Stimulated activated CD8-positive, alpha-beta memory T cell treated with anti-CD3 and anti-CD28 coated beads, Interleukin-7, amount 100 ng/mL, for 24 hours (primary cell): ENCODE data around the gene MYH6.
A peak's percentile ranks its signal among the peaks of the same experiment; 100 is the strongest.
"Not testable (repeated sequence)": the region's sequence is repeated elsewhere in the genome, so short reads cannot be mapped to it uniquely, and the experiment has no call there.

ENCODE experiments used
- DNase-seq: peaks from one replicate; pipeline ENCODE4 v3.0.0-alpha.2; 2020; ENCODE audit warnings: low read depth

MYH6 gene

DNA sequence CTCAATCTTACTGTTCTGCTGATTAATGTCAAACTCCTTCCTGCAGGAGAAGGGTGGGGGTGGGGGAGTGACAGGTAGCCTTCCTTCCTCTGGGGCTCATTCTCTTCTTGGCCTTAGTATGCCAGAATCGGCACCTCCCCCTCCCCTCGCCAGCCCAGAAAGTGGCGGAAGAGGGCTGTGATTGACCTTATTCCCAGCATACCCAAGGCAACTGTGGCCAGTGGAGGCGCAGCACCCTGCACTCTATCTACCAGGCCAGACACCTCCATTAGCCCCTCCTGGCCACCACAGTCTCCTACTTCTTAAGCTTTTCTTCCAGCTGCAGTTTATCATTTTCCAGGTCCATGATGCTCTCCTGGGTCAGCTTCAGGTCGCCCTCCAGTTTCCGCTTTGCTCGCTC is 15.5 kb downstream of the MYH6 start:
- DNase-seq: no peak

DNA sequence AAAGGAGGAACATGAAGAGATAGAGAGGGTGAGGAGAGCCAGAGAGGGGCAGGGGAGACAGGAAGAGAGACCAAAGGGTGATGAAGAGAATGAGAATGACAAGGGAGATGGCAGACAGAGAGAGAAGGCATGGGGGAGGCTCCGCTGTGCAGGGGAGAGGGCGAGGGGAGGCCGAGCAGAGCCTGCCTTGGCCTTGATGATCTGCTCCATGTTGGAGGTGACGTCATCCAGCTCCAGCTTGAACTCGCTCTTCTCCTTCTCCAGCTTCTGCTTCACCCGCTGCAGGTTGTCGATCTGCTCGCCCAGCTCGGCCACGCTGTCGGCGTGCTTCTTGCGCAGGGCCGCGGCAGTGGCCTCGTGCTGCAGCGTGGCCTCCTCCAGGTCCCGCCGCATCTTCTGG is 18.2 kb downstream of the MYH6 start:
- not testable (repeated sequence) for DNase-seq

DNA sequence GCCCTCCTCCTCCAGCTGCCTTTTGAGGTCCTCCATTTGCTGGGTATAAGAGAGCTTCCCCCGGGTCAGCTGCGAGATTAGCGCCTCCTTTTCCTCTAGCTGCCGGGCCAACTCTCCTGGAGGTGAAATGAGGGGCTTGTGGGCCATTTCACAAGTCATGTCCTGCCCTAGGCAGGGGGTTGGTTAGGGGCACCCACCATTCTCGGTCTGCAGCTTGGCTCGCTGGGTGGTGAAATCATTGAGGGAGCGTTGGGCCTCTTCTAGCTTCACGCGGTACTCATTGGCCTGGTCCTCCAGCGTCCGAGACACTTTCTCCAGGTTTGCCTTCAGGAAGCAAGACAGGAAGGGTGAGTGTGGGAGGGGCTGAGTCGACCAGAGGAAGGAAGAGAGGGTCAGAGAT is 18.7 kb downstream of the MYH6 start:
- DNase-seq: no peak

DNA sequence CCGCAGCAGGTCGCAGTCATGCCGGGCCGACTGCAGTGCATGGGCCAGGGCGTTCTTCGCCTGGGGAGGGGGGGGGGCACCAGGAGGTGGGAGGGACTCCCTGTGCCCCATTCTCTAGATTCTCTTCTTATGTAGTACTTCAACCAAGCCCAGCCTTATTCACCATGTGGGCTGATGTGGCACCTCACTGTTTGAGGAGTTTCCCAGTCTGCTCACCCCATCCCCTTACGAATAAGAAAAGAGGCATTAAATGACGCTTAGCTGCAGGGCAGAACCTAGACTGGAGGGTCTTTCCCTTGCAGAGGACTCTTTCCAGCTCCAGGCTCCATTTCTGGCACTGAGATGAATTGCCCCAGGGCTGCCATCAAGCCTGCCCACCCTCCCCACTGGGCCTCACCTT is 19.1 kb downstream of the MYH6 start:
- DNase-seq: no peak

DNA sequence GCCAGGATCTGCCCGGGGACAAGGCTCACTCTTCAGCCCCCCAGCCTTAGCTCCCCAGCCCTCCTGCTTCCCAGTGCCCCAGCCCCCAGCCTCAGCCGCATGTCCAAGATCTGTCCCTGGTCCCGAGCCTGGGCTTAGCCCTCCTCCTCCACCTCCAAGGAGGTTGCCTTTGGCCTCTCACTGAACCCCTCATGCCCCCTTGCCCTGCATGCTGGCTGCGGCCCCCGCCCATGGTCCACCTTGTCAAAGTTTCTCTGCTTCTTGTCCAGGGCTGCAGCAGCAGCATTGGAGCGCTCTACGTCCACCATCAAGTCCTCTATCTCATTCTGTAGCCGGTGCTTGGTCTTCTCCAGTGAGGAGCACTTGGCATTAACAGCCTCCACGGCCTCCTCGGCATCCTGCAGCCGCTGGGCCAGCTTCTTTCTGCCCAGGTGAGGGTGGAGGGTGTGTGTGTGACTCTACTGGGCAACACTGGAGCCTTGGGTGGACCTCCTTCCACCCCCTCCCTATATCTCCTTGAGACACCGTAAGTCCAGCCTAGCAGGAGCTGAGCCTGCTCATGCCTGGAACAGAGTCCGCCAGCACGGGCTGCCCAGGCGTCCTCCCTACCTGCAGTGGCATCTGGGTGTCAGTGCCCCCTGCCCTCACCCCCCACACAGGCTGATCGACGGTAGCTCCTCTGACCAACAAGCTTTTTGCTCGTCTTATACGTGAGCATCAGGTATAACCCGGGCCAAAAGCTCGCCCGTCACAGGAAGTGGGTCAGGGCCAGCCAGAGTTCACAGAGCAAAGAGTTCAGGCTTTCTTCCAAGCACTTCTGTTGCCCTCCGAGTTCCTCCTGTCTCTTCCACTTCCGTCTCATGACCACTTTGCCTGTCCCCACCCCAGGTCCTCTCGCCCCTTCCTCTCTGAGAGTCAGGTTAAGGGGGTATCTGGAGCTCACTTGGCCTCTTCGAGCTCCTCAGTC is 19.9 kb downstream of the MYH6 start:
- no peak for DNase-seq

DNA sequence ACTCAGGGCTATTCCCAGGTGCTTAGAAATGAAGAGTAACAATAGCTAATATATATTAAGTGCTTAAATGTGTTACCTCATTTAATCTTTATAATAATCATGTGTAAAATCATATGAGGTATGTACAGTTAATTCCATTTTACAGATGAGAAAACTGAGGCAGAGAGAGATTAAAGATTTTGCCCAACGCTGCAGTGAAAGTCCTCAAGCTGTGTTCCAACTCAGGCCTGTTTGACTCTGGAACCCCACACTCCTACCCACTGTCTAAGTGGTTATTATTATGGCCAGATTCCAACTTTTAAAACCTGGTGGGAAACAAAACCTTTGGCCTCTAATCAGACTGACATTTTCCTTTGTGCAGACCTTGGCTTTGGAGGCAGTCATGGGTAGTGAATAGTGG is 21.1 kb downstream of the MYH6 start:
- DNase-seq: no peak

DNA sequence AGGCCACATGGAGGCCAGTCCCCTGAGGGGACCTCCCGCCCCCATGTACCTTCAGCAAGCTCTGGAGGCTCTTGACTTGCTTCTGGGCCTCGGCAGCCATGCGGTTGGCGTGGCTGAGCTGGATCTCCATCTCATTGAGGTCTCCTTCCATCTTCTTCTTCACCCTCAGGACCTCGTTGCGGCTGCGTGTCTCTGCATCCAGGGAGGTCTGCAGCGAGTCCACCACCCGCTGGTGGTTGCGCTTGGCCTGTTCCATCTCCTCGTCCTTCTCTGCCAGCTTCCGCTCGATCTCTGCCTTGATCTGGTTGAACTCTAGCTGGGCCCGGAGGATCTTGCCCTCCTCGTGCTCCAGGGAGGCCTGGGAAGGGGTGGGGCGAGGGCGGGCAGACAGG is 21.8 kb downstream of the MYH6 start:
- not testable (repeated sequence) for DNase-seq

DNA sequence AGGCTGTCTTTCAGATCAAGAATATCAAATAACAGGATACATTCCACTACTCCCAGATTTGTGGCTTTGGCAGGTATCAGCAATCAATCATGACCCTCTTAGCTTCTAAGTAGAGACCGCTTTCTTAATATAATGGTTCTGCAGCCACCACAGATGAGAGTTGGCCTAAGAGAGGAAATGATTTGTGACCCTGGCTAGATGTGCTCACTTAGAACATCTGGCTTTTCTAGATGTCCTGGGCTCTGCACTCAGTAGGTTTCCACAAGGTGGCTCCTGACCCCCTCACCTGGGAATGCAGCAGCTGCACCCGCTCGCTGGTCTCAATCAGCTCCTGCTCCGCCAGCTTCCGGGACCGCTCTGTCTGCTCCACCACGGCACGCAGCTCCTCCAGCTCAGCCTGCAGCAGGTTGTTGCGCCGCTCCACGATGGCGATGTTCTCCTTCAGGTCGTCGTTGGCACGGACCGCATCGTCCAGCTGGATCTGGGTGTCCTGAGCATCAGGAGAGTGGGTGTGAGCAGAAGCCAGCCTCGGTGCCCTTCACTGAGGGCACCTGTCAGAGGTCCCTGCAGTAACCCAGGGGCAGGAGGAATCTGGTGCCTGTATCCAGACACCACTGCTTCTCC is 22.3 kb downstream of the MYH6 start:
- DNase-seq: no peak

DNA sequence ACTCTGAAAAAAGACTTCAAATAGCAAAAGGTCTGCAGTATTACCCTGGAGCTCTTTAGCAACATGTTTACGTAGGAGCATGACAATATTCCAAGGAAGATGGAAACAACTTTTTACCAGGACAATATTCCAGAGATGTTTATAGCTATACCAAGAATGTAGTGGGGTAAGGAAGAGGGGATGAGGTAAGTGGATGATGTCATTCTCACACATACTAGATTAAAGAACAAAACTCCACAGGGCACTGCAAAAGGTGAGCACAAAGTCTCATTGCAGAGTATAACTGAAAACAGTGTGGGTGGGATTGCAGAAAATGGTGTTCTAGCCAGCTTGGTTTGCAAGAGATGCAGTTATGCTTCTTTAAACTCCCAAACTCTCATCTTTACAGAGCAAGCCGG is 22.8 kb downstream of the MYH6 start:
- no peak for DNase-seq

DNA sequence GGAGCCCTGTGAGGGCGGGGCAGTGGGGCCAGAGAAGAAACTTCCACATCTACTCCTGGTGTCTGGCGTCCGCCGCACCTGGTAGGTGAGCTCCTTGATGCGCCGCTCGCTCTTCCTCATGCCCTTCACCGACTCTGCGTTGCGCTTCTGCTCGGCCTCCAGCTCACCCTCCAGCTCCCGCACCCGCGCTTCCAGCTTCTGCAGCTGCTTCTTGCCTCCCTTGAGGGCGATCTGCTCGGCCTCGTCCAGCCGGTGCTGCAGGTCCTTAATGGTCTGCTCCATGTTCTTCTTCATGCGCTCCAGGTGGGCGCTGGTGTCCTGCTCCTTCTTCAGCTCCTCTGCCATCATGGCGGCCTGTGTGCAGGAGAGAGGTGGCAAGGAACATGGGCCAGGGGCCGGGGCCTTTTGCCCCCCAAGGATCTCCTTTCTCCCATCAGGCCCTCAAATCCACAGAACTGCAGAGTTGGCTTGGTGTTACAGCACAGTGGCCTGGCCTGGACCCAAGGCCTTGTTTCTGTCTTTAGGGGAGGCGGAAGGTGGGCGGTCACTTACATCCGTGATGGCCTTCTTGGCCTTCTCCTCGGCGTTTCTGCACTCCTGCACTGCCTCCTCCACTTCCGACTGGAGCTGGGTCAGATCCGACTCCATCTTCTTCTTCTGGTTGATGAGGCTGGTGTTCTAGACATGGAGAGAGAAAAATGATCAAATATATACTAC is 23.6 kb downstream of the MYH6 start:
- no peak for DNase-seq

DNA sequence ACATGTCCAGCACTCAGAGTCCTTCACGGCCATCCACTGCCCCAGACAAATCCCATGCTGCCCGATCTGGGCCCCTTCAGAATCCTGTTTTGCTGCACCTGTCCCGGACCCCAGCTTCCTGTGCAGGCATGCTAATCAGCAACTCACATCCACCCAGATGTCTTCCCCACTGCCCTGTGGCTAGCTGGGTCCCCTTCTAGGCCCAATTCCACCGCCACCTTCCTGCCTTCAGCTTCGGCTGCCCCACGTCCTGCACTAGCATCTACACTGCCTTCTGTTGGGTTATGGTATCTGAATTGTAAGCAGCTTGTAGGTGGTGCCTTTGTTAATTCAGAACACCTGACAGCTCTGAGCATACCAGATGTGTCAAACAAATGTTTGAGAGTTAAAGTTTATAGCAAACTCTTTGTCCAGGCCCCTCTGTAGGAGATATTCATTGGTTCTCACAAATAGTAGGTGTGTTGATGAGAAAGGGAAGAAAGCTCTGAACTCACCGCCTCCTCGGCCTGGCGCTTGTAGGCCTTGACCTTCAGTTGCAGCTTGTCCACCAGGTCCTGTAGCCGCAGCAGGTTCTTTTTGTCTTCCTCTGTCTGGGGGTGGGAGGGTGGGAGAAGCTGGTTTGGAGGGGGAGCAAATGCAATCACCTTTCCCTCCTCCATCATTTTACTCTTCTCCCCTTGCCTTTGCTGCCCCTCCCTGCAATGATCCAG is 25.2 kb downstream of the MYH6 start:
- no peak for DNase-seq

DNA sequence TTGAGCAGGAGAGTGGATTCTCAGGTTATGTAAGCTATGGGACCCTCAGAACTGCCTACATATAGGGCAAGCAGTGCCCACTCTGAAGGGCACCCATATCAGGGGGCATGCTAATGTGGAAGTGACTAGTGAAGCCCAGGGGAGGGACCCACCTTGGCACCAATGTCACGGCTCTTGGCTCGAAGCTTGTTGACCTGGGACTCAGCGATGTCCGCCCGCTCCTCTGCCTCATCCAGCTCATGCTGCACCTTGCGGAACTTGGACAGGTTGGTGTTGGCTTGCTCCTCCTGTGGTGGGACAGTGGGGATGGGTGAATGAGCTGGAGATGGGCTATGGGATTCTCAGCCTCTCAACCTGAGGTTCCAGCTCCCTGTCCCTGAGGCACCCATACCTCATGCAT is 25.8 kb downstream of the MYH6 start:
- no peak for DNase-seq

DNA sequence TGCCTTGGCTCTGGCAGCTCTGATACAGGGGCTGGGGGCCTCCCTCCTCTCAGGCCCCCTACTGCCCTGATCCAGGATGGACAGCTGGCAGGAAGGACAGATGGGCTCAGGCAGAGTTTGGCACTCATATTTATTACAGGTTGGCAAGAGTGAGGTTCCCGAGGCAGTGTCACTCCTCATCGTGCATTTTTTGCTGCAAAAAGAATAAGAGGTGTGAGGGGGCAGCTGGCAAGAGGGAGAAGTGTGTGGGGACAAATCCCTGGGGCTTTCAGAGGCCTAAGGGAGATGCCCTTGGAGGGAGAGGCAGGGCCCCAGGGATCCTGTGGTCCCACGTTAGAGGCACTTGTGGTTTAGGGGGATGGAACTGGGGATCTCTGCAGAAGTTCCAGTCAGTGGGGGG is 26.2 kb downstream of the MYH6 start:
- no peak for DNase-seq

DNA sequence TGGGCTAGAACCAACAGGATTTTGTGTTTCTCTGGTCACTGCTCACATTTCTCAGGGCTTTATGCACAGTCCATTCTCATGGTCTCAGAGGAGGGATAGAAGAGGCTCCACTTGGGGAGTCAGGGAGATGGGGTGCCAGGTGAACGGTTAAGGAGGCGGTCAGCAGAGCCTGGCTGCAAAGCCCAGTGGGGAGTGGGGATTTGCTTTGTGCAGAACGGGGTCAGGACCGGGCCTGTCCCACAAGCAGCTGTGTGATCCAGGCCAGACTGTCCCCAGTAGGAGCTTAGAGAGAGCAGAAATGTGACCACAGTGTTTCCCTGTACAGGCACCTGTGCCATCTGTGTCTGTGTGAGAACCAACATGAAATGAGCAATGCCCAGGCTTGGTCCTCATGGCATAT is 27.1 kb downstream of the MYH6 start:
- DNase-seq: no peak

DNA sequence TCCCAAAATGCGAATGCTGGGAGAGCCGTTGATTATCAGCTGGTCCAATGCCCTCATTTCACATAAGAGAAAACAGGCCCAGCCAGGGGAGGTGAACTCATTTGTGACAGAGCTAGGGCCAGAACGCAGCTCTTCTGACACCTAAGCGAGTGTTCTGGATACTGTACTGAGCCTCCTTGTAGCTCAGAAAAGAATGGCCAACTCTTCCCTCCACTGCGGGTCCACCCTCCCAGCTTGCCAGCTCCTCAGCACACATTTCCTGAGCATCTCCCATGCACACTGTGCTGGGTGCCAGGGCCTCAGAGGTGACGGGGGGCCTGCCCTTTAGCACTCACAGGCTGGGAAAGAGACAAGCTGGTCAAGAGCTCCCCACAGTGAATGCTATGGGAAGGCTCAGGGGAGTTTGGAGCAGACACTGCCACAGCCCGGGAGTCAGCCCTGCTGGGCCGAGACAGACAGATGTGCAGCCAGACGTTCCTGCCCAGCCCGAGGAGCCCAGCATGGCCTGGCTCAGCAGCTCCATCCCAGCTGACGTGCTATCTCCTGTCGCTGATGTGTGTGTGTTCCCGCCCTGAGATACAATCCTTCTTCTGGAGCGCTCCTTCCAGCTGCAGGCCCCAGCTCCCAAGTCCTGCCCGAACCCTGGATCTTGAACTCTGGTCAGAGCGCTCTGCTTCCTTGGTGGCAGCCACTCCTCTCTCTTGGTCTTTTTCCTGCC is 27.7 kb downstream of the MYH6 start:
- no peak for DNase-seq

DNA sequence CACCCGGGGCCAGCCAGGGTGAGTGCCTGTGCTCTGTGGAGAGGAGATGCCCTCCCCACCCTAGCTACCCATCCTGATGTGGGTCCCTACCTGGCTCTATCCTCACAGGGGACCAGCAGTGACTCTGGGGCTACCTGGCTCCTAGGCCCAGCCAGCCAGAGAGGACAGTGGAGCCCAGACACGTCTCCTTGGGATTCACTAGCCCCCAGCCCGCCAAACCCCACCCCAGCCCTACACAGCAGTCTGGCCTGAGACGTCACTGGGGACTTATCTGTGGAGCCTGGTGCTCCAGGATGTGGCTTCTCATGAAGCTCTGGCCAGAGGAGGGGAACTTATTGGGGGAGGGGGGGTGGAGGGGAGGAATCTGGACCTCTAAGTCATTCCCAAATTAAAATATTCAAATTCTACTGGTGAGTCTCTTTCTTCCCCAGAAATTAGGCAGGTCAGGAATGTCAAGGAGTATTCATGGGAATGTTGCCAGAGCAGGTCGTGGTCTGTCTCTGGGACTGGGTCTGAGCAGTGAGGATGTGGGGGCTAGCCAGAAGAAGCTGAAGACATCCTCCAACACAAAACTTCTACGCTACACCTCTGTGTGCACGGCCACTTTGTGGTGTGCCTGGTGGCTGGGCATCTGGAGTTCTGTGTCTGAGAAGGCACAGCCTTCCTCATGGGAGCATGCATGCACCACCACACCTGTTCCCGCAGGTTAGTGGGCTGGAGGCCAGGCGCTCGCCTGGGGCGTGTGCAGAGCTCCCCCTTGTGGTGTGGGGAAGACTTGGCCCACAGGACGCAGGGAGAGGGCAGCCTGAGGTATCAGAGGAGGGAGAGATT is 28.5 kb downstream of the MYH6 start:
- DNase-seq: peak; percentile 36

DNA sequence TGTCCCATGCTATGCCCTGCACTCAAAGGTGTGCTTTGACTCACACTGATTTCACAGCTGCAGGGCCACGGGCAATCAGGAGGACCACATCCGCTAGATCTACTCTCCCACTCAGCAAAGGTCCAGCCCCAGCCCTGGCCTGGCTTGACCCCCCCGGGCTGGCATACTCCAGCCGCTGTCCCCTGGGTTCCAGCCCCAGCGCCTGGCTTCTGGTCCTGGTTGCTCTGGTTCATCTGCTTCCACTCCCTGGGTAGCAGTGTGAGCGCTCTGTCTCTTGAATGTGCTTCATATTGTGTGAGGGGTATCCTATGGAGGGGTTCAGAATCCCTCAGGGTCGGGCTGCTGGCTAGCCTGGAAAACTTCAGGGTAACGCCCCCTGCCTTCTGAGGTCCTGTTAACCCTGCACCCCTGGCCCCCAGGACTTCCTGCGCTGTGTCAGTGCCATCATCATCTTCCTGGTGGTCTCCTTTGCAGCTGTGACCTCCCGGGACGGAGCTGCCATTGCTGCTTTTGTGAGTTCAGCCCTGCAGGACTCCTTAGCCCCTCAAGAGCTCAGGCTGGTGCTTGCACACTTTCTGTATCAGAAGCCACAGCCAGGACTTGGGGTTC is 29.4 kb downstream of the MYH6 start:
- no peak for DNase-seq

DNA sequence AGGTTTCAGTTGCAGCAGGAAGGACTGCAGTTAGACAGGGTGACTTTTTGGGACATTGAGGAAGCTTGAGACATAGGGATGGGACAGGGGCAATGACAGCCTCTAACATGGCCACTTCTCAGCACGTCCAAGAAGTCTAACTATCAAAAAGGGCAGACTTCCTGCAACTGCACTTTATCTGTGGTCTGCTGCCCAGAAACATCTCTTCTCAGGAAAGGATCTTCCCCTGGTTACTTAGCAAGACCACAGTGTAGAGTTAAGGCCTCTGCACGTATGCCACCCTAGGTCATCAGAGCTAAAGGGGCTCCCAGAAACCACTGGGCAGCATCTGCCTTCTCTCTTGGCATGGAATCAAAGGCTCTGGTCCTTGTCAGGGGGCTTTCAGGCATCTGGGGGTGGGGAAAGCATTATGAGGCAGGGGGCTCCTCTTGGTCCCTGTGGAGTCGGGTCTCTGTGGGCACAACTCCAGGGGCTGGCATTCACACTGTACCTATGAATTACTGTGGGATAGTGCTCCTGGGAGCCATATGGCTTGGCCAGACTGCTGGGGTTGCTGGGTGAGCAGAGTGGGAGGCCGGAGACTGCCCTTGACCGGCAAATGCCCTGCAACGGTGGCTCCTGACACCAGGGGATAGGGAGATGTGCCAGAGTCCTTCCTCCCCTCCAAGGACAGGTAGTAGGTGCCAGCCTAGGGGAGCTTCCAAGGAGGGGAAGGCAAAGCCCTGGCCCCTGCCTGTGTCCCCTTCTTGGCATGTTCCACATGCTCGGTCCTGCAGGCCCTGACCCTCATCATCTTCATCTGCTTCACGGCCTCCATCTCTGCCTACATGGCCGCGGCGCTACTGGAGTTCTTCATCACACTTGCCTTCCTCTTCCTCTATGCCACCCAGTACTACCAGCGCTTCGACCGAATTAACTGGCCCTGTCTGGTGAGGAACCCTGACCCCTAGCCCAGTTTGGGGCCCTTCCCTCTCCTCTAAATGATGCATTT is 30.2 kb downstream of the MYH6 start:
- no peak for DNase-seq

DNA sequence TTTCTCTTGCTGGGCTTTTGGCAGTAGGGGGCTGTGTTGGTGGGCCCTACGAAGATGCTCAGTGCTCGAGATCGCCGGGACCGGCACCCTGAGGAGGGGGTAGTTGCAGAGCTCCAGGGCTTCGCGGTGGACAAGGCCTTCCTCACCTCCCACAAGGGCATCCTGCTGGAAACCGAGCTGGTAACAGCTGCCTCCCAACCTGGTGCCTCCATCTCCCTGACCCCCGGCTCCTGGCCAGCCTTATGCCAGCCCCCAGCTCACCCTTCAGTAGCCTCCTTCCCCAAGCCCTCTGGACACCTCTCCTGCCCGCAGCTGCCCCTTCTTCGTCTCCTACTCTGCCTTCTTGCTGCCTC is 30.9 kb downstream of the MYH6 start:
- DNase-seq: no peak
